H1 (cell line): ENCODE results near the gene DNAJA1. TPM values are rescaled to one million over a fixed set of nuclear protein-coding genes. Genes with fewer than 3 reads are reported as not detected.

Experiments
- CTCF ChIA-PET: fragments of 300-600 bp; sonication (Branson Sonifier 250); formaldehyde crosslinking; loops from one replicate; lab custom pipeline; 2021; ENCODE audit not compliant: partially characterized antibody; lab: Charles Lee
- POLR2A ChIA-PET: fragments of 300-600 bp; sonication (Branson Sonifier 250); formaldehyde crosslinking; loops from one replicate; lab custom pipeline; 2021; ENCODE audit warnings: inconsistent platforms; ENCODE audit not compliant: partially characterized antibody; lab: Charles Lee
- DNase-seq, 2 experiments: peaks; one replicate each; pipeline versions ENCODE4 v3.0.0 to v3.0.0-alpha.2; 2010 to 2022; ENCODE audit warnings: low spot score in 2 of 2, low read depth in 1 of 2, mixed read lengths in 1 of 2
- FAIRE-seq: peaks from 2 replicates; lab custom pipeline; 2011; peaks lifted over from hg19 to GRCh38; lab: Jason Lieb, UNC
- H2AFZ ChIP-seq: 2 replicates; pipeline ENCODE4 v1.8.1; 2012; ENCODE audit warnings: low read length, inconsistent platforms
- H2AK5ac ChIP-seq: 2 replicates; pipeline ENCODE4 v1.6.1; 2013; ENCODE audit warnings: low read depth, low read length
- H2BK120ac ChIP-seq: replicated peaks from 2 replicates; pipeline ENCODE3; 2013; ENCODE audit warnings: low read depth, low read length, inconsistent platforms
- H2BK12ac ChIP-seq: 2 replicates; pipeline ENCODE4 v1.6.1; 2013; ENCODE audit warnings: low read depth, low read length
- H2BK15ac ChIP-seq: 2 replicates; pipeline ENCODE4 v1.6.1; 2013; ENCODE audit warnings: low read length
- H2BK20ac ChIP-seq: 2 replicates; pipeline ENCODE4 v1.6.1; 2013; ENCODE audit warnings: low read length
- H2BK5ac ChIP-seq: 2 replicates; pipeline ENCODE4 v1.6.1; 2013; ENCODE audit warnings: low read depth, low read length
- H3K14ac ChIP-seq: 2 replicates; pipeline ENCODE4 v1.6.1; 2013; ENCODE audit warnings: inconsistent platforms; ENCODE audit not compliant: insufficient read length
- H3K18ac ChIP-seq: 2 replicates; pipeline ENCODE4 v1.6.1; 2013; ENCODE audit warnings: low read length; ENCODE audit errors: extremely low read depth
- H3K23ac ChIP-seq: 2 replicates; pipeline ENCODE4 v1.6.1; 2013; ENCODE audit warnings: inconsistent platforms; ENCODE audit not compliant: insufficient read length
- H3K23me2 ChIP-seq: 2 replicates; pipeline ENCODE4 v1.6.1; 2013; ENCODE audit warnings: low read depth, low read length
- H3K27ac ChIP-seq: 2 replicates; pipeline ENCODE4 v1.6.1; 2011; ENCODE audit warnings: low read depth, low read length, inconsistent platforms
- H3K27me3 ChIP-seq, 4 experiments: replicated peaks in 1 of 4; 1 replicate in 1 of 4; 2 replicates in 3 of 4; pipeline versions ENCODE4 v1.6.1 to v1.8.1; 2011 to 2013; ENCODE audit warnings: low read length in 3 of 4, mild to moderate bottlenecking in 3 of 4, inconsistent platforms in 2 of 4, mixed read lengths in 2 of 4, moderate library complexity in 1 of 4; ENCODE audit not compliant: control insufficient read depth in 3 of 4, insufficient read depth in 3 of 4; ENCODE audit errors: extremely low read depth in 1 of 4
- H3K36me3 ChIP-seq, 4 experiments: 2 replicates each; pipeline versions ENCODE4 v1.6.1 to v1.8.1; 2011 to 2013; ENCODE audit warnings: mild to moderate bottlenecking in 4 of 4, low read length in 3 of 4, moderate library complexity in 2 of 4, control low read depth in 1 of 4, inconsistent platforms in 1 of 4; ENCODE audit not compliant: insufficient read depth in 4 of 4, control insufficient read depth in 2 of 4
- H3K4ac ChIP-seq: replicated peaks from 2 replicates; pipeline ENCODE3; 2013; ENCODE audit warnings: low read length, low read depth, mixed read lengths, inconsistent platforms; ENCODE audit not compliant: insufficient read length
- H3K4me1 ChIP-seq, 4 experiments: replicated peaks in 1 of 4; 1 replicate in 1 of 4; 2 replicates in 3 of 4; pipeline versions ENCODE4 v1.6.1 to v1.8.1; 2011 to 2013; ENCODE audit warnings: low read length in 3 of 4, inconsistent platforms in 2 of 4, mixed read lengths in 1 of 4; ENCODE audit not compliant: insufficient read depth in 4 of 4, control insufficient read depth in 3 of 4
- H3K4me2 ChIP-seq, 2 experiments: 2 replicates each; pipeline versions ENCODE4 v1.6.1 to v1.8.1; 2011 to 2013; ENCODE audit warnings: low read depth in 2 of 2, low read length in 2 of 2, control low read depth in 1 of 2, inconsistent platforms in 1 of 2, mild to moderate bottlenecking in 1 of 2; ENCODE audit not compliant: insufficient read depth in 1 of 2
- H3K4me3 ChIP-seq, 4 experiments: fragments of 200-600, 300-600 bp in 1 of 4; sonication (generic), shearing (Covaris generic), sonication (Bioruptor Twin) in 1 of 4; 2 replicates each; pipeline versions ENCODE4 v1.5.1 to v1.8.1; 2011 to 2016; ENCODE audit warnings: low read length in 4 of 4, low read depth in 3 of 4, control low read depth in 2 of 4, inconsistent platforms in 2 of 4, mild to moderate bottlenecking in 2 of 4, mixed read lengths in 1 of 4, moderate library complexity in 1 of 4; ENCODE audit not compliant: insufficient read depth in 2 of 4; ENCODE audit errors: extremely low read depth in 1 of 4
- H3K56ac ChIP-seq: replicated peaks from 2 replicates; pipeline ENCODE3; 2013; ENCODE audit warnings: low read depth, mild to moderate bottlenecking, mixed read lengths, low read length, inconsistent platforms; ENCODE audit not compliant: insufficient read length
- H3K79me1 ChIP-seq: 2 replicates; pipeline ENCODE4 v1.6.1; 2013; ENCODE audit warnings: low read depth, low read length, control low read depth
- H3K79me2 ChIP-seq, 2 experiments: 2 replicates each; pipeline versions ENCODE4 v1.6.1 to v1.8.1; 2012 to 2013; ENCODE audit warnings: low read length in 2 of 2, mild to moderate bottlenecking in 2 of 2, inconsistent platforms in 1 of 2; ENCODE audit not compliant: insufficient read depth in 2 of 2, control insufficient read depth in 1 of 2
- H3K9ac ChIP-seq, 4 experiments: replicated peaks in 1 of 4; 1 replicate in 1 of 4; 2 replicates in 3 of 4; pipeline versions ENCODE4 v1.6.1 to v1.8.1; 2011 to 2013; ENCODE audit warnings: low read depth in 3 of 4, low read length in 3 of 4, control low read depth in 2 of 4, mild to moderate bottlenecking in 2 of 4, moderate library complexity in 2 of 4, inconsistent platforms in 1 of 4; ENCODE audit errors: extremely low read depth in 1 of 4
- H3K9me3 ChIP-seq, 2 experiments: 2 replicates each; pipeline versions ENCODE4 v1.6.1 to v1.8.1; 2012 to 2013; ENCODE audit warnings: mild to moderate bottlenecking in 2 of 2, moderate library complexity in 2 of 2, control low read depth in 1 of 2, inconsistent platforms in 1 of 2, low read depth in 1 of 2, low read length in 1 of 2, mixed read lengths in 1 of 2; ENCODE audit not compliant: insufficient read depth in 2 of 2
- H4K20me1 ChIP-seq, 2 experiments: replicated peaks in 1 of 2; 2 replicates each; pipeline versions ENCODE3 to v1.8.1; 2011 to 2013; ENCODE audit warnings: inconsistent platforms in 2 of 2, low read length in 2 of 2, mild to moderate bottlenecking in 1 of 2; ENCODE audit not compliant: insufficient read depth in 2 of 2, control insufficient read depth in 1 of 2
- H4K5ac ChIP-seq: 2 replicates; pipeline ENCODE4 v1.6.1; 2013; ENCODE audit warnings: low read length, low read depth, mixed read lengths, inconsistent platforms; ENCODE audit not compliant: insufficient read length
- H4K8ac ChIP-seq: 2 replicates; pipeline ENCODE4 v1.8.0; 2013; ENCODE audit warnings: mild to moderate bottlenecking, moderate library complexity, low read length, inconsistent platforms; ENCODE audit not compliant: insufficient read depth; ENCODE audit errors: extremely low read depth
- H4K91ac ChIP-seq: replicated peaks from 2 replicates; pipeline ENCODE3; 2013; ENCODE audit warnings: low read length, mixed read lengths, inconsistent platforms; ENCODE audit not compliant: insufficient read length
- CTCF ChIP-seq, 3 experiments: IDR thresholded peaks; 1 replicate in 2 of 3; 2 replicates in 1 of 3; pipeline versions ENCODE4 v1.5.1 to v1.6.1; 2011; ENCODE audit warnings: low read length in 3 of 3, mild to moderate bottlenecking in 3 of 3, inconsistent platforms in 2 of 3, low read depth in 1 of 3, moderate library complexity in 1 of 3; ENCODE audit not compliant: insufficient read depth in 1 of 3; ENCODE audit errors: control extremely low read depth in 1 of 3
- MAX ChIP-seq: IDR thresholded peaks from 2 replicates; pipeline ENCODE4 v1.6.1; 2012; ENCODE audit warnings: inconsistent platforms
- PHF8 ChIP-seq: fragments of 200-600 bp; sonication (generic); conservative IDR thresholded peaks from 2 replicates; pipeline ENCODE4 v1.7.1; 2012; ENCODE audit warnings: low read depth, mild to moderate bottlenecking, inconsistent platforms, low read length, moderate library complexity
- RAD21 ChIP-seq, 2 experiments: IDR thresholded peaks in 1 of 2; conservative IDR thresholded peaks in 1 of 2; 2 replicates each; pipeline ENCODE4 v1.6.1; 2011; ENCODE audit warnings: low read depth in 2 of 2, low read length in 2 of 2, improper control_type of control experiment in 1 of 2, inconsistent platforms in 1 of 2, mild to moderate bottlenecking in 1 of 2, moderate library complexity in 1 of 2
- SP2 ChIP-seq: IDR thresholded peaks from 2 replicates; pipeline ENCODE4 v1.6.1; 2012; ENCODE audit warnings: mild to moderate bottlenecking, low read length, inconsistent platforms
- TEAD4 ChIP-seq: IDR thresholded peaks from 2 replicates; pipeline ENCODE4 v1.6.1; 2012; ENCODE audit warnings: low read depth, low read length, inconsistent platforms, mixed read lengths
- WGBS, 2 experiments: shearing (Covaris generic) in 1 of 2; methylation state at CpG; one replicate each; pipeline versions ENCODE4 v1.1.6 to v1.1.7; 2013 to 2015; ENCODE audit warnings: low lambda C conversion rate in 2 of 2, mixed read lengths in 2 of 2, inconsistent platforms in 1 of 2, low coverage in 1 of 2, missing lambda C conversion rate in 1 of 2; ENCODE audit not compliant: insufficient replicate concordance in 2 of 2, insufficient coverage in 1 of 2, insufficient read length in 1 of 2; ENCODE audit errors: extremely low coverage in 1 of 2, missing lambda C conversion rate in 1 of 2; 5-methylcytosine and 5-hydroxymethylcytosine counted together
- polyA plus RNA-seq, 7 experiments: library from polyadenylated mRNA; depleted of rRNA in 3 of 7; stranded (reverse) in 5 of 7; unstranded in 2 of 7; fragments of >200 nt in 5 of 7; fragments of 200-250 nt in 2 of 7; gene quantifications; 1 replicate in 5 of 7; 2 replicates in 1 of 7; 4 replicates in 1 of 7; pipeline versions ENCODE4 v1.2.1 to v1.2.3, GENCODE V29; 2011 to 2013; ENCODE audit warnings: missing spikeins in 2 of 7, mixed read lengths in 2 of 7
- total RNA-seq: library from RNA; stranded (reverse); fragmentation: NEBNext Ultra II Directional; extraction: Animal tissue kit (Norgen Biotek cat#: 25700); gene quantifications from 2 replicates; pipeline ENCODE4 v1.2.1, GENCODE V29; 2021

Gene DNAJA1
- total and polyA plus RNA-seq, 2 of the 8 experiments (the other 6 are each of a cell fraction or from before 2014, with no cell fraction given): 54.4 to 159 TPM

- Histone ChIP-seq H3K9me3 (no peaks in the 10 kb centered on the region), H3K79me2 (no peaks in the 10 kb centered on the region), H4K20me1 (no peaks in the 10 kb centered on the region), H3K4ac (no peak overlapping the region), H3K27me3 (no peaks in the 10 kb centered on the region), H4K91ac (no peak overlapping the region), H3K4me1 (peaks cover 0 to 8% (median 3%) of the 10 kb centered on the region in 4 experiments; a peak in 4 of 7 replicates), H3K4me2 (peak overlapping the region; percentile 71 to 81), H3K23me2 (0 out of 2 replicates have a peak, but pooled peaks cover 3% of the 10 kb centered on the region), H2BK12ac (no peak overlapping the region), H3K23ac (no peak overlapping the region), H3K36me3 (peaks cover 0 to 17% (median 11%) of the 10 kb centered on the region in 4 experiments; a peak in 7 of 8 replicates), H3K14ac (no peak overlapping the region), H3K79me1 (no peaks in the 10 kb centered on the region), H3K4me3 (peak overlapping the region; percentile 37 to 61 (median 44); a peak in 7 of 8 replicates), H3K27ac (no peak overlapping the region), H2BK5ac (no peak overlapping the region), H2BK15ac (no peak overlapping the region), H2BK20ac (no peak overlapping the region), H3K18ac (no peak overlapping the region), H2BK120ac (no peak overlapping the region), H2AK5ac (no peak overlapping the region), H4K5ac (peak overlapping the region; percentile 51), H4K8ac (no peak overlapping the region), H2AFZ (no peak overlapping the region), H3K9ac (no peak overlapping the region), H3K56ac (no peak overlapping the region)
- DNase-seq (no peak), FAIRE-seq (no peak)
- no peak for TF ChIP-seq SP2
- TF ChIP-seq CTCF (IDR thresholded peaks at IDR 0.05; ENCODE audit: control extremely low read depth in 1 of 3, insufficient read depth in 1 of 3, low read depth in 1 of 3, low read length in 3 of 3): peak in 2 of 3 experiments; percentile 45 to 47; a peak in 2 of 4 replicates
- 0 out of 2 replicates have a peak, but pooled peaks have one; percentile 12 for TF ChIP-seq TEAD4
- TF ChIP-seq MAX: no peak
- TF ChIP-seq PHF8: no peak
- peak; percentile 46 for TF ChIP-seq RAD21 (IDR thresholded peaks at IDR 0.05 in 1 of 2, conservative IDR thresholded peaks at IDR 0.05 in 1 of 2; ENCODE audit: low read depth in 2 of 2, low read length in 2 of 2)
- CTCF ChIA-PET: interaction anchor here (0.8 to 1.2 kb wide), 6 partner anchors 16 to 182 kb away, joined by 3 to 6 read pairs (median 3); partner anchors contain the start of gene DNAJA1
- 57% methylated on average over 12 of the region's 12 CpGs; no CpG with 5 or more reads in 1 of the 2 experiments for WGBS, 2 experiments
- POLR2A ChIA-PET: interaction anchor here (0.7 to 5.7 kb wide), 14 partner anchors 10 to 68 kb away, joined by 3 to 78 read pairs (median 4); partner anchors contain the start of genes DNAJA1 and SMU1
These were observed 19.7 kb downstream of the DNAJA1 start for GRCh38 chr9:33044677-33045282.
